Fibroblast of lung (primary cell): Measurements from ENCODE around the gene AHR. TPM values are rescaled to one million over a fixed set of nuclear protein-coding genes. Genes with fewer than 3 reads are reported as not detected.
A peak's percentile ranks its signal among the peaks of the same experiment; 100 is the strongest.
"Not testable (repeated sequence)": the region's sequence is repeated elsewhere in the genome, so short reads cannot be mapped to it uniquely, and the experiment has no call there.

Experiments
- DNase-seq, 2 donors: peaks; one replicate each; pipeline versions ENCODE4 v3.0.0 to v3.0.0-alpha.2; 2010; ENCODE audit warnings: low read depth in 2 of 2
- H2AFZ ChIP-seq: 2 replicates; pipeline ENCODE4 v1.5.1; 2012; ENCODE audit warnings: low read length, control low read depth, inconsistent platforms
- H3K27ac ChIP-seq: 2 replicates; pipeline ENCODE4 v1.5.1; 2011; ENCODE audit warnings: low read length, control low read depth; ENCODE audit not compliant: insufficient read depth
- H3K27me3 ChIP-seq: 2 replicates; pipeline ENCODE4 v1.5.1; 2011; ENCODE audit warnings: mild to moderate bottlenecking, low read length; ENCODE audit not compliant: control insufficient read depth, insufficient read depth
- H3K36me3 ChIP-seq: 2 replicates; pipeline ENCODE4 v1.5.1; 2011; ENCODE audit warnings: low read length; ENCODE audit not compliant: control insufficient read depth, insufficient read depth
- H3K4me1 ChIP-seq: 2 replicates; pipeline ENCODE4 v1.5.1; 2011; ENCODE audit warnings: low read length; ENCODE audit not compliant: control insufficient read depth, insufficient read depth; ENCODE audit errors: extremely low read depth
- H3K4me2 ChIP-seq: 2 replicates; pipeline ENCODE4 v1.5.1; 2011; ENCODE audit warnings: low read length, control low read depth; ENCODE audit not compliant: insufficient read depth; ENCODE audit errors: extremely low read depth
- H3K4me3 ChIP-seq, 4 experiments: fragments of 200-600 bp in 1 of 4; sonication (generic) in 1 of 4; replicated peaks in 1 of 4; 2 replicates each; pipeline ENCODE4 v1.5.1; 2011 to 2016; ENCODE audit warnings: low read length in 4 of 4, low read depth in 3 of 4, mild to moderate bottlenecking in 3 of 4, control low read depth in 2 of 4, inconsistent platforms in 1 of 4, mixed read lengths in 1 of 4; ENCODE audit not compliant: insufficient read depth in 1 of 4; ENCODE audit errors: control extremely low read depth in 1 of 4
- H3K79me2 ChIP-seq: 2 replicates; pipeline ENCODE4 v1.5.1; 2012; ENCODE audit warnings: mild to moderate bottlenecking, low read length, inconsistent platforms; ENCODE audit not compliant: control insufficient read depth, insufficient read depth
- H3K9ac ChIP-seq: 2 replicates; pipeline ENCODE4 v1.5.1; 2011; ENCODE audit warnings: mild to moderate bottlenecking, low read length, control low read depth; ENCODE audit not compliant: insufficient read depth
- H3K9me3 ChIP-seq: 2 replicates; pipeline ENCODE4 v1.5.1; 2012; ENCODE audit warnings: low read depth, low read length; ENCODE audit not compliant: control insufficient read depth, insufficient read depth
- H4K20me1 ChIP-seq: 2 replicates; pipeline ENCODE4 v1.5.1; 2011; ENCODE audit warnings: low read length; ENCODE audit not compliant: control insufficient read depth, insufficient read depth; ENCODE audit errors: extremely low read depth
- CTCF ChIP-seq, 2 donors: IDR thresholded peaks in 1 of 2; conservative IDR thresholded peaks in 1 of 2; 1 replicate in 1 of 2; 2 replicates in 1 of 2; pipeline ENCODE4 v1.5.1; 2011 to 2012; ENCODE audit warnings: low read length in 2 of 2, control low read depth in 1 of 2, inconsistent platforms in 1 of 2, low read depth in 1 of 2, mild to moderate bottlenecking in 1 of 2
- EZH2 ChIP-seq: IDR thresholded peaks from 2 replicates; pipeline ENCODE4 v1.5.1; 2012; ENCODE audit warnings: low read length, control low read depth, mild to moderate bottlenecking; ENCODE audit errors: missing control alignments
- polyA plus RNA-seq, 2 donors: library from polyadenylated mRNA; depleted of rRNA in 1 of 2; stranded (reverse) in 1 of 2; unstranded in 1 of 2; fragments of >200 nt; gene quantifications; 2 replicates each; pipeline ENCODE4 v1.2.1, GENCODE V29; 2011 to 2012; ENCODE audit warnings: missing spikeins in 1 of 2
- total RNA-seq: library from RNA; depleted of rRNA; stranded (reverse); fragments of >200 nt; gene quantifications from 2 replicates; pipeline ENCODE4 v1.2.1, GENCODE V29; 2014

Gene AHR
- total and polyA plus RNA-seq, 2 donors (not counting 1 experiment from before 2014, with no cell fraction given): 15.4 to 84.4 TPM

- H3K27ac ChIP-seq: no peak overlapping the region
- no peaks in the 10 kb centered on the region for H3K36me3 ChIP-seq
- no peaks in the 10 kb centered on the region for H3K4me1 ChIP-seq
- DNase-seq: no peak
- no peak overlapping the region for H2AFZ ChIP-seq
- H3K79me2 ChIP-seq: no peaks in the 10 kb centered on the region
- H3K27me3 ChIP-seq: no peaks in the 10 kb centered on the region
- no peak overlapping the region for H3K4me2 ChIP-seq
- H3K4me3 ChIP-seq: no peak overlapping the region
- H4K20me1 ChIP-seq: no peaks in the 10 kb centered on the region
- TF ChIP-seq EZH2 (no peak), CTCF (conservative IDR thresholded peaks at IDR 0.05 in 1 of 2, IDR thresholded peaks at IDR 0.05 in 1 of 2; ENCODE audit: low read depth in 1 of 2, low read length in 2 of 2) (no peak)
- H3K9me3 ChIP-seq: no peaks in the 10 kb centered on the region
- no peak overlapping the region for H3K9ac ChIP-seq
Measured at GRCh38 chr7:17391366-17391765, 92.9 kb downstream of the AHR start.

GRCh38 chr7:17392846-17393245 is 94.4 kb downstream of the AHR start:
- no peak for TF ChIP-seq EZH2
- TF ChIP-seq CTCF (conservative IDR thresholded peaks at IDR 0.05 in 1 of 2, IDR thresholded peaks at IDR 0.05 in 1 of 2; ENCODE audit: low read depth in 1 of 2, low read length in 2 of 2): no peak
- H3K79me2 ChIP-seq: no peaks in the 10 kb centered on the region
- no peaks in the 10 kb centered on the region for H3K4me1 ChIP-seq
- H3K9me3 ChIP-seq: no peaks in the 10 kb centered on the region
- no peak overlapping the region for H3K4me3 ChIP-seq
- DNase-seq: peak; percentile 93 to 96
- no peak overlapping the region for H3K27ac ChIP-seq
- no peaks in the 10 kb centered on the region for H3K36me3 ChIP-seq
- no peak overlapping the region for H2AFZ ChIP-seq
- no peak overlapping the region for H3K4me2 ChIP-seq
- no peak overlapping the region for H3K9ac ChIP-seq
- no peaks in the 10 kb centered on the region for H4K20me1 ChIP-seq
- no peaks in the 10 kb centered on the region for H3K27me3 ChIP-seq

GRCh38 chr7:17394563-17394962 is 96.1 kb downstream of the AHR start:
- DNase-seq, H3K4me1 ChIP-seq, H3K27ac ChIP-seq, H3K27me3 ChIP-seq, H3K79me2 ChIP-seq, H3K4me3 ChIP-seq, H3K4me2 ChIP-seq, H3K9ac ChIP-seq, H2AFZ ChIP-seq, H4K20me1 ChIP-seq, H3K9me3 ChIP-seq, H3K36me3 ChIP-seq: not testable (repeated sequence)
